HG02763 (cell line): ENCODE data around the gene TTC21A.
A peak's percentile ranks its signal among the peaks of the same experiment; 100 is the strongest.

Experiments used
- ATAC-seq: cut with Tn5 transposase; IDR thresholded peaks from one replicate; pipeline ENCODE4 v1.9.1; 2021; ENCODE audit warnings: mild to moderate bottlenecking, moderate library complexity; ENCODE audit not compliant: unreplicated experiment

The TTC21A gene

GRCh38 chr3:39097716-39098472 is 9.6 kb upstream of the TTC21A start:
- no peak for ATAC-seq

DNA sequence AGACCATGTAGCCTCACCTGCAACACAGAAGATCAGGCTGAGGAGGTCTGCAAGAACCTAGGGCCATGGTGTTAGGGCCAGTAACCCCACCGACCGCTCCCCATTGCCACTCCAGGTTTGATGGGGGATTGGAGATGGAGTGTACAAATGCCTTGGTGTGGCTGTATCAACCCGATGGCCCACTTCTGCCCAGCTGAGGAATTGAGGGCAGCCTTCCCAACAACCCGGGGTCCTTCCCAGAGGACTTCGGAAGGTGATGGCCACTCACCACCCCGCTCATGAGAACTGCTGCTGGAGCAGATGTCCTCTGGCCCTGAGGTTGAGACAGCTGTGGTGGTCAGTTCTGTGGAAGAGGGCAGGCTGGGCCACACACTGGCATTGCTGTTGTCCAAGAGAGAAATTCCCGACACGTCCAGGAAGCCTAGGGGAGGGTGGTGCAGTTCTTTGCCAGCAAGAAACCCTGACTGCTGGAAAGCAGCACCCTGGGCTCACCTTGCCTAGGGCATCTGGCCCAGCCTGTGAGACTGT is 8.9 kb upstream of the TTC21A start:
- no peak for ATAC-seq

GRCh38 chr3:39099242-39099641 is 8.2 kb upstream of the TTC21A start:
- no peak for ATAC-seq

- ATAC-seq, result no peak
Measured at GRCh38 chr3:39099738-39100499, 7.6 kb upstream of the TTC21A start.

- ATAC-seq, result no peak
Measured at GRCh38 chr3:39100500-39100886, 7.0 kb upstream of the TTC21A start.

DNA sequence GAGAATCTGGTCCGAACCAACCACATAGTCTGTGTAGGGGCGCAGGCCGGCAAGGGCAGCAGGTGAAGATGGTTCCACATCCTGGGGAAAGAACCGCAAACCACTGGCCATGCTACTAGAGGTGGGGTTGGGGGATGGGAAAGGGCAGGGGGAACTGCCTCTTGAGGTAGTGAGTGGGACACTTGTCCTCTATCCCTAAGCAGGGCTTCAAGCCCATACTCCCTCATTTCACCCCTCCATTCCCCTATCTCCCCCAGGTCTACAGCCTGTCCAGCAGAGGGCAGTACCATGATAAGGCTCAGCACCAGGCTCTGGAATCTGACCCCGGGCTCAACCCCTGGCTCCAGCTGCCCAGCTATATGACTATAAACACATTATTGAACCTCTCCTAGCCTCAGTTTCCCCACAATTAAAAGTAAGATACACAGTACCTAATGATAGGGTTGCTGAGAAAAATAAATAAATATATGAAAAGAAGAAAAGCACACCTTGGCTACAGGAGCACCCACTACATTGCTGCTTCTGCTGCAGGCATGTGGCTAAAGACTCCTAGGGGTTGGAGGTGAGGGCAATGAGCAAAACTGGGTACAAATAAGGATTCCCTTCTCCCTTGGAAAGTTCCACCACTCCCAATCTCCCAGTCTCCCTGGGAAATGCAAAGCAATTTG is 6.3 kb upstream of the TTC21A start:
- ATAC-seq, result peak; percentile 55

DNA sequence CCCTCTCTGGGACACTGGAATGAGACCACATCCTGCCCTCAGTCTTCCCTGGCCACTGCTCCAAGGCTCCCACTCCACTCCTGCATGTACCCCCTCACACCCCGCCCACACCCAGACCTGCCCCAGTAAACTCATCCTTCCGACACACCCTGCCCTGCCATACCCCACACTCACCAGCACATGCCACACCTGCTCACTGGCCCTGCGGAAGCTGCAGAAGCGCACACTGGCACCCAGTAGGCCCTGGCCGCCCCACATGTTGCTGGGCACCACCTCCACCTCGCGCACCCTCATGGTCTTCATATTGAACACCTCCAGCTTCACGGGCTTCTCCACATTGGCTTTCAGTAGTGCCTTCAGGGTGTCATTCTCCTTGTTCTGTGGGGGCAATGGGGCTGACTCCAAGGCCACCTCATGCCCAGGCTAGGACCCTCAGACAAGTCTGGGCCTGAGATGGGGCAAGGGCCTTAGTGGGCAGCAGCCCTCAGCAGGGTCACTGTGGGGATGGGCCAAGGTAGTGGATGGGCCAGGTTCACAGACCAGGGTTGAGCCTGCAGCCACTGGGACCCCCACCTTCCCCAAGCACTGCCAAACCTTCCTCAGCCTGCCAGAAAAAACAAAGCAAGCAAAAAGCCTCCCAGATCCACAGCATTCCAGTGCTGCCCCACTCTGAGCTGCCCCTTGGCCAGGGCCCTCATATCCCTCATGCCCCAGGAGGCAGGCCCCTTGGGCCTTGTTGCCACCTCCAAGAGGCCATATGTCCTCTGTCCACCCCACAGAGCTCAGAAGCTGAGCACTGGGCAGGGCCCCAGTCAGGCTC is 4.8 kb upstream of the TTC21A start:
- ATAC-seq, result no peak

DNA sequence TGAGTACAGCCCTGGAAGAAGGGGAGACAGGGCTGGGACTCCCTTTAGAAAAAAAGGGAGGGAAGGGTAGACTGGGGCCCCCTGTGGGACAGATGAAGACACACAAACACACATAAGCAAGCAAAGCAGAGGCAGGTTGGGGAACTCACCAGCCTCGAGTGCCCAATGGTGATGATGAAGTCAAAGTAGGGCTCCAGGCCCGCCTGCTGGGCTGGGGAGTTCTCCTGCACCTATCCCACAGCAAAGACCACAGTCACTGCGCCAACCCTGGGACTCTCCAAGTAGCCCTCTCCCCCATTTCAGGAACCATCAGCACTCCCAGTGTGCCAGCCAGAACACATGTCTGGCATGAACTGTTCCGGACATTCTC is 4.2 kb upstream of the TTC21A start:
- no peak for ATAC-seq

DNA sequence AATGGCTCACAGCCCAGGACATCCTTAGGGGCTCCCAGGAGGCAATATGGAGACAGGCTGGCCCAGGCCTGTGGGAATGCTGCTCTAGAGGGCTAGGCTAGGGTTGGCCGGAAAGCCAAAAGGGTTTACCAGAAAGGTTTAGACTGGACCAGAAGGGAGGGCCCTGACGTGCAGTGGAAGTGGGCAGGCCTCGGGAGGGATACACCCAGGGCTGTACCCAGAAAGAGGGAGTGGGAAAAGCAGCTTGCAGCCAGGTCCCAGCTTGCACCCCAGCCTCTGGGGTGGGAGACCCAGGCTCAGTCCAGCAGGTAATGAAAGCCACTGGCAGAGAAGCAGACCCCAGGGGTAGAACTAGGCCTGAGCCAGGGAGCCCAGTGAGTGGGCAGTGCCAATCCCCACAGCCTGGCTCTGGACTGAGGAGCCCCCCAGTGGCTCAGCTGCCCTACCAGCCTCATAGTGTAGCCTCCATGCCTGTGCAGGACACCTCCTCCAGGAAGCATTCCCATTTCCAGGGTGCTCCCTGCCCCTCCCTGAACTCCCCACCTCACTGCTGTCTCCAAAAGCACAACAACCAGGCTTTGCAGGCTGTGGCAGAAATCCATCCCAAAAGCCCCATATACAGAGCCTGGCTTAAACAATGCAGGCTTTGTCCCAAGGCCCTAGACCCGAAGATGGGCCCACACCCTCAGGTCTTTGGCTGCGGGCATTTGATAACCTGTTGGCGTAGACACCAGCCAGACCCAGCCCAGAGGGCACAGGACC is 3.5 kb upstream of the TTC21A start:
- no peak for ATAC-seq

DNA sequence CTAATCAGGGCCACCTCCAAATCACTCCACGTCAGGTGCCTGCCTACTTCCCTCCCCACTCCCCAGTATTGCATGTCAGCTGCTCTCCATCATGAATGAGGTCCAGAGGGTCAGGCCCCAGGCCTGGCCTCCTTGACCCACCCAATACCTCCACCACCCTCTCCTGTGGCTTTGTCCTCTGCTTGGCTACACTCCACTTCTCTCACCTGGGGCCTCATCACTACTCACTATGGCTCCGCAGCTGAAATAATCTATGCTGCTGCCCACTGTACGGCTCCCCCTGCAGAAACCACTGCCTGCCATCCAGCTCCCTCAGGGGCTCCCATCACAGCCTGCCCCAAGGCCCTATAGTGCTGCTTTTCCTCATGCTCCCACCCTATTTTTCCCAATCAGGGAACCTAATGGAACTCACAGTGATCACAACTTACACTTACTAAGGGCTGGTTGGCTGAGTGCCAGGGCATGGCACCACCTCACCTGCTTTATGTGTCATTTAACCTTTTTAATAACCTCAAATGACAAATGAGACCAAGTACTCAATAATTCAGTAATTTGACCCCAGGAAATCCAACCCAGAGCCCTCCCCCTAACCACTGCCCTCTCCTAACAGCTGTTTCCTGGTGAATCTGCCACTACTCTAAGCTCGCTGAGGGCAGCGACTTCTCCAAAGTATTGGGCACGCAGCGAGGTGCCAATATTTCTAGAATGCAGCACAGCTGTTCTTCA is 2.4 kb upstream of the TTC21A start:
- no peak for ATAC-seq

GRCh38 chr3:39105687-39106063 is 1.8 kb upstream of the TTC21A start:
- no peak for ATAC-seq

DNA sequence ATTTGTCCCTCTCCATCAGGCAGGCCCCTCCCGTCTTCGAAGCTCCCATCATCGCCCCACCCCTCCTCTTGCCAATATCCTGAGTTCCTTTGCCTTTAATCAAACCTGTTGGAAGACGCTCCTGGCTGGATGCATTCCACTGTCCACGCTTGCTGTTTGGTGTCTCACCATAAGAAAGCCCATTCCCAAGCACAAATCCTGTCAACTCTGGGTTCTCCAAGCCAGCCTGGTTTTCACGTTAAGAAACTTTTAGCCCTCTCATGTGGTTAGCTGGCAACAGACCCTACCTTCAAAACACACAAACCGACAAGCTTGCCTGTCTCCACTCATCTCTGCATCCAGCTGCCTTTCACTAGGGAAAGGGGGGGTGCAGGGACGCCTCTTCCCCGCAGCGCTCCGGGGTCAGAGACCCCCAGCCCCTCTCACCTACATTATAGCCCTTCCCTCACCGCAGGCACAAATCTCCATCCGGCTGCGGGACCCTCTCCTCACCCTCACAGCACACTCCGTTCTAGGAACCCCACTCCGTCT is 1.1 kb upstream of the TTC21A start:
- ATAC-seq, result no peak

GRCh38 chr3:39106851-39107387 is 561 bp upstream of the TTC21A start:
- peak; percentile 11 for ATAC-seq

DNA sequence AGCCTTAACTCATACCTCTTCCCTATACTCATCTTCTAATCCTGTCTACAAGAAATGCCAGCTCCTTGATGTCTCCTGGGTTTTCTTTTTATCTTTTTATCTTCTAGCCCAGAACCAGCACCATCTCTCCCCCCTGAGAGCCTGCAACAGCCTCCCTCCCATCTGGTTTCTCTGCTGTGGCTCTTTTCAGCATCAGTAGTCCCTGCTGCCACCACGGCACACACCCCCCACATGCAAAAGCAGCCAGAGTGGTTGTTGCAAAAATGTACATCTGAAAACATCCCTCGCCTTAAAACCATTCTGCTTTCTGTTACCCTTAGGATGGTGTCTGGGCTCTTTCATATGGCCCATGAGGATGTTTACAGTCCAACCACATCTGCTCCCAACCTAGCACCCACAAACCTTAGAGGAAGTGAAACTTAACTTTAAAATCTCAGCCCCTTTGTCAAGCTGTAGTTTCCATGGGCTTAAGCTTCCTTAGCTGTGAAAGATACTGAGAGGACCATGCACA is 775 bp downstream of the TTC21A start:
- ATAC-seq, result peak; percentile 80

GRCh38 chr3:39109086-39109485 is 1.6 kb downstream of the TTC21A start:
- ATAC-seq, result no peak

- ATAC-seq, result no peak
Measured at GRCh38 chr3:39110041-39110639, 2.7 kb downstream of the TTC21A start.

DNA sequence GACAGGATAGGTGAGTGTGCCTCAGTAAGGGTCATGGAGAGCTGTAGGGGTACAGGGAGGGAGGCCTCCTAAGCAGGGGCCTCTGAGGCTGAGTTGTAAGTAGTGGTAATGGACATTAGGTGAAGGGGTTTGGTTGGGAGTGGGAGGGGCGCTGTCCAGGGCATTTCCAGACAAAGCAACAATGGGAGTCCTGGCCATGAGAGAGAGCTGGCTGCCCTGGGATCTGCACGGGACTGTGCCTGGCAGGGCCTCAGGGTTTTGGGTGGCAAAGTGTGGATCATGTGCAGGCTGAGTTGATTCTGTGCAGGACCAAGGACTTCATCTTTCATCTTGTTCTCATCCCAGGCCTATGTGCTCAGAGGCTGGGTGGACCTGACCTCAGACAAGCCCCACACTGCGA is 4.6 kb downstream of the TTC21A start:
- ATAC-seq, result no peak

DNA sequence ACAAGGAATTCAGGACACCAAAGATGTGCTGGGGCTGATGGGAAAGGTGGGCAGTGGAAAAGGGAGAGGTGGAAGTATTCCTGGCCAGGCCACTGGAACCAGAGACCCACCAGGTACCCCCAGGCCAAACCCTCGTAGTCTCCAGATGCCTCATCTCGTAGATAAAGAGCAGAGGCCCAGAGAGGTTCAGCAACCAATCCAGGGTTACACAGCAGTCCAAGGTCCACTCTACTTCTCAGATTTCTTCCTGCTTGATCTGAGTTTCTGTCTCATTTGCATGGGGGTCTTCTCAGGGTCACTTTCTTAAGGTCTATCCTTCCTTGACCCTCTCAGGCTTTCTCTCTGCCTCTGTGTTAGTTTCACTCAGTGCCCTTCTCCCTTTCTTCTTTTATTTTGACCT is 5.1 kb downstream of the TTC21A start:
- no peak for ATAC-seq
